LNCAP (cell line): ENCODE data around the gene ADAM17.

Experiments used
- TF ChIP-seq, protein P1 (sequence below): fragments of 450-650 bp; IDR thresholded peaks from 2 replicates; pipeline ENCODE4 v1.5.1; 2017; ENCODE audit warnings: mild to moderate bottlenecking

The ADAM17 gene

DNA sequence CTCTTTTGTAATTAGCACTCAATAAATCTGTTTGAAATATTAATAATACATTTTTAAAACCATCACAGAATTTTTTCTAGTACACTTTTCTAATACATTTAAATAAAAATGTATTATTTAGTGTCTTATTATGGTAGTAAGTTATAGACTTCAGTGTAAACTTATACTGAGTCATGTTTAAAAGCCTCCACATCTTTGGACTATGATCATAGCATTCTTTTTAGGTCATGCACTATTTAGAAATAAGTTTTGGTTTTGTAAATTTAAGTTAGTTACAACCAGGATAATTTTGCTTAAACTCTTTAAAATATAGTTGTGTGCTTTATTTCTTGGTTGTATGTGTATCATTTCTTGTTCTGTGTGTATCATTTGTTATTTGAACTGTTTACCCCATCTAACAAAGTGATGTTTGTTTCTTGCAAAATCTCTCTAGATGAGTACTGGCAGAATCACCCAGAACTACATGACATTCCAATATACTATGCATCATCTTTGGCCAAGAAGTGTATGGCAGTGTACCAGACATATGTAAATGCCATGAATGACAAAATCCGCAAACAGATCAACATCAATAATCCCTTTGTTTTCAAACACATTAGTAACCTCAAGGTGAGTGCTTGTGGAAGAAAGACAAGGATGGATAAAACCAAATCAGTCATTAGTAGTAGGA is 115.4 kb downstream of the ADAM17 start:
- TF ChIP-seq, protein P1, sequence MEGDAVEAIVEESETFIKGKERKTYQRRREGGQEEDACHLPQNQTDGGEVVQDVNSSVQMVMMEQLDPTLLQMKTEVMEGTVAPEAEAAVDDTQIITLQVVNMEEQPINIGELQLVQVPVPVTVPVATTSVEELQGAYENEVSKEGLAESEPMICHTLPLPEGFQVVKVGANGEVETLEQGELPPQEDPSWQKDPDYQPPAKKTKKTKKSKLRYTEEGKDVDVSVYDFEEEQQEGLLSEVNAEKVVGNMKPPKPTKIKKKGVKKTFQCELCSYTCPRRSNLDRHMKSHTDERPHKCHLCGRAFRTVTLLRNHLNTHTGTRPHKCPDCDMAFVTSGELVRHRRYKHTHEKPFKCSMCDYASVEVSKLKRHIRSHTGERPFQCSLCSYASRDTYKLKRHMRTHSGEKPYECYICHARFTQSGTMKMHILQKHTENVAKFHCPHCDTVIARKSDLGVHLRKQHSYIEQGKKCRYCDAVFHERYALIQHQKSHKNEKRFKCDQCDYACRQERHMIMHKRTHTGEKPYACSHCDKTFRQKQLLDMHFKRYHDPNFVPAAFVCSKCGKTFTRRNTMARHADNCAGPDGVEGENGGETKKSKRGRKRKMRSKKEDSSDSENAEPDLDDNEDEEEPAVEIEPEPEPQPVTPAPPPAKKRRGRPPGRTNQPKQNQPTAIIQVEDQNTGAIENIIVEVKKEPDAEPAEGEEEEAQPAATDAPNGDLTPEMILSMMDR, result no peak

DNA sequence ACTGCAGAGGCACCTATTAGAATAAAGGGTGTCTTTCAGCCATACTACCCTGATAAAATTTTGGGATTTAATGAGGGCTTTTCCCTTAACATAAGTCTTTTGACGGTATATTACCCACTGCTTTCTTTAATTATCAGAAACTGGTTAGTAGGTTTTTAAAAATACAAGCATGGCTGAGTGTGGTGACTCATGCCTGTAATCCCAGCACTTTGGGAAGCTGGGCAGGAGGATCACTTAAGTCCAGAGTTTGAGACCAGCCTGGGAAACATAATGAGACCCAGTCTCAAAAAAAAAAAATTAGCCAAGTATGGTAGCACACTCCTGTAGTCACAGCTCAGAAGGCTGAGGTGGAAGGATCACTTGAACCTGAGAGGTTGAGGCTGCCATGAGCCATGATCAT is 116.1 kb downstream of the ADAM17 start:
- TF ChIP-seq, protein P1, result no peak
